Esophagus squamous epithelium (tissue), 5 donors: ENCODE measurements around the gene TET3. TPM values are rescaled to one million over a fixed set of nuclear protein-coding genes. Genes with fewer than 3 reads are reported as not detected.

Experiments
- DNase-seq: peaks from one replicate; lab custom pipeline; 2025; lab: John Stamatoyannopoulos, UW
- H3K27ac ChIP-seq, 4 donors: fragments of 200-600 bp; sonication (generic); one replicate each; pipeline ENCODE4 v1.5.1; 2016 to 2019; ENCODE audit warnings: mild to moderate bottlenecking in 1 of 4
- H3K27me3 ChIP-seq, 4 donors: fragments of 200-600 bp; sonication (generic); 1 replicate in 3 of 4; 2 replicates in 1 of 4; pipeline versions ENCODE4 v1.5.1 to v1.6.0; 2017 to 2021; ENCODE audit warnings: antibody characterized with exemption in 1 of 4
- H3K36me3 ChIP-seq, 3 donors: fragments of 200-600 bp; sonication (generic); one replicate each; pipeline ENCODE4 v1.5.1; 2016 to 2019
- H3K4me1 ChIP-seq, 3 donors: fragments of 200-600 bp; sonication (generic); one replicate each; pipeline ENCODE4 v1.5.1; 2017 to 2019
- H3K4me3 ChIP-seq, 4 donors: fragments of 200-600 bp; sonication (generic); 1 replicate in 3 of 4; 2 replicates in 1 of 4; pipeline ENCODE4 v1.5.1; 2016 to 2019; ENCODE audit warnings: mild to moderate bottlenecking in 2 of 4, moderate library complexity in 1 of 4
- H3K9me3 ChIP-seq, 3 donors: fragments of 200-600 bp; sonication (generic); one replicate each; pipeline ENCODE4 v1.5.1; 2016 to 2019
- CTCF ChIP-seq, 6 experiments: fragments of 450-650 bp in 4 of 6; fragments of 200-600 bp in 2 of 6; sonication (generic) in 2 of 6; IDR thresholded peaks; one replicate each; pipeline ENCODE4 v1.5.1; 2016 to 2019; ENCODE audit warnings: antibody characterized with exemption in 6 of 6, mild to moderate bottlenecking in 4 of 6, moderate library complexity in 4 of 6
- POLR2A ChIP-seq, 4 donors: fragments of 450-650 bp; IDR thresholded peaks; one replicate each; pipeline ENCODE4 v1.6.1; 2017; ENCODE audit warnings: antibody characterized with exemption in 4 of 4, mild to moderate bottlenecking in 4 of 4, moderate library complexity in 3 of 4
- WGBS, 2 donors: methylation state at CpG; one replicate each; pipeline ENCODE4 v1.1.5; 2018; 5-methylcytosine and 5-hydroxymethylcytosine counted together
- intact Hi-C: fragments of 100-400 bp; cut with DNase I; formaldehyde crosslinking; loops from one replicate; pipeline ENCODE4 v1.15.0; 2022
- total RNA-seq, 4 donors: library from RNA; depleted of rRNA; stranded (reverse); fragments of >200 nt; gene quantifications; one replicate each; pipeline ENCODE4 v1.1.0, GENCODE V29; 2016
- donor health status: DM: yes; HTN: yes; CAD: no.

The TET3 gene
- total RNA-seq, 4 donors from 2014 or later, result 6.6 to 20.2 (median 16.2) TPM

- H3K27ac ChIP-seq, result no peak overlapping the region
- peaks cover 0 to 16% (median 0%) of the 10 kb centered on the region in 3 donors for H3K4me1 ChIP-seq
- no peak overlapping the region for H3K4me3 ChIP-seq
- TF ChIP-seq POLR2A (IDR thresholded peaks at IDR 0.05) (no peak), CTCF (IDR thresholded peaks at IDR 0.05) (no peak)
- H3K36me3 ChIP-seq, result peaks cover 0 to 25% (median 0%) of the 10 kb centered on the region in 3 donors
- no peak for DNase-seq
- no peaks in the 10 kb centered on the region for H3K9me3 ChIP-seq
- 75 to 78% methylated on average over 13 of the region's 13 CpGs for WGBS, 2 donors
- intact Hi-C loops, result no loop called here
- no peaks in the 10 kb centered on the region for H3K27me3 ChIP-seq
Measured at GRCh38 chr2:73963385-73964120, 21.2 kb upstream of the TET3 start.

- no peak overlapping the region for H3K4me3 ChIP-seq
- WGBS, 2 donors, result 64 to 76% methylated on average over 2 of the region's 2 CpGs
- no peak overlapping the region for H3K27ac ChIP-seq
- H3K27me3 ChIP-seq, result no peaks in the 10 kb centered on the region
- DNase-seq, result no peak
- peaks cover 0 to 16% (median 0%) of the 10 kb centered on the region in 3 donors for H3K4me1 ChIP-seq
- H3K36me3 ChIP-seq, result peaks cover 0 to 18% (median 0%) of the 10 kb centered on the region in 3 donors
- TF ChIP-seq CTCF (IDR thresholded peaks at IDR 0.05) (no peak), POLR2A (IDR thresholded peaks at IDR 0.05) (no peak)
- intact Hi-C loops, result no loop called here
- no peaks in the 10 kb centered on the region for H3K9me3 ChIP-seq
Measured at GRCh38 chr2:73964223-73964622, 20.5 kb upstream of the TET3 start.

GRCh38 chr2:73965053-73965452, 19.7 kb upstream of the TET3 start:
- no peak for DNase-seq
- 91 to 92% methylated on average over 3 of the region's 3 CpGs for WGBS, 2 donors
- TF ChIP-seq POLR2A (IDR thresholded peaks at IDR 0.05) (no peak), CTCF (IDR thresholded peaks at IDR 0.05) (no peak)
- Histone ChIP-seq H3K4me1 (peaks cover 0 to 21% (median 0%) of the 10 kb centered on the region in 3 donors), H3K36me3 (peaks cover 0 to 10% (median 0%) of the 10 kb centered on the region in 3 donors), H3K27ac (no peak overlapping the region), H3K9me3 (no peaks in the 10 kb centered on the region), H3K27me3 (no peaks in the 10 kb centered on the region), H3K4me3 (no peak overlapping the region)
- intact Hi-C loops, result no loop called here

GRCh38 chr2:73968357-73968937, 16.3 kb upstream of the TET3 start:
- Histone ChIP-seq H3K9me3 (no peaks in the 10 kb centered on the region), H3K4me3 (no peak overlapping the region), H3K27me3 (no peaks in the 10 kb centered on the region), H3K4me1 (peaks cover 15 to 33% (median 18%) of the 10 kb centered on the region in 3 donors), H3K36me3 (no peaks in the 10 kb centered on the region), H3K27ac (no peak overlapping the region)
- TF ChIP-seq POLR2A (IDR thresholded peaks at IDR 0.05), result no peak
- no peak for DNase-seq
- 92 to 93% methylated on average over 7 to 8 of the region's 8 CpGs for WGBS, 2 donors
- intact Hi-C loops, result no loop called here

- TF ChIP-seq CTCF (IDR thresholded peaks at IDR 0.05), result no peak
- no peak for TF ChIP-seq POLR2A (IDR thresholded peaks at IDR 0.05)
- Histone ChIP-seq H3K9me3 (no peaks in the 10 kb centered on the region), H3K36me3 (no peaks in the 10 kb centered on the region), H3K27me3 (no peaks in the 10 kb centered on the region), H3K27ac (no peak overlapping the region), H3K4me1 (peaks cover 15 to 33% (median 18%) of the 10 kb centered on the region in 3 donors), H3K4me3 (no peak overlapping the region)
- WGBS, 2 donors, result 83 to 85% methylated on average over 4 of the region's 4 CpGs
- intact Hi-C loops, result no loop called here
- no peak for DNase-seq
Measured at GRCh38 chr2:73969356-73969755, 15.4 kb upstream of the TET3 start.
